ENCODE measurements around the gene CCDC136.

CCDC136 gene

GRCh38 chr7:128858380-128859231 is 66.8 kb downstream of the CCDC136 start:
- Histone ChIP-seq H3K9ac (no peak overlapping the region), H3K4me1 (peaks cover 22% of the 10 kb centered on the region), H3K36me3 (ENCODE audit: control insufficient read depth, insufficient read depth, low read length) (no peaks in the 10 kb centered on the region), H3K27ac (no peak overlapping the region), H3K4me3 (ENCODE audit: low read depth, low read length) (no peak overlapping the region), H3K27me3 (ENCODE audit: control insufficient read depth, insufficient read depth, low read length) (no peaks in the 10 kb centered on the region), H3K9me3 (ENCODE audit: control insufficient read depth, low read length) (no peaks in the 10 kb centered on the region), H2AFZ (no peak overlapping the region), H3K4me2 (ENCODE audit: low read length) (no peak overlapping the region), H3K79me2 (no peaks in the 10 kb centered on the region)
- TF ChIP-seq CTCF (IDR thresholded peaks at IDR 0.05), result no peak

GRCh38 chr7:128859232-128860157 is 67.7 kb downstream of the CCDC136 start:
- H3K36me3 ChIP-seq (ENCODE audit: control insufficient read depth, insufficient read depth, low read length), result no peaks in the 10 kb centered on the region
- H3K4me1 ChIP-seq, result peaks cover 28% of the 10 kb centered on the region
- H3K4me2 ChIP-seq (ENCODE audit: low read length), result peak overlapping the region; percentile 9
- TF ChIP-seq CTCF (IDR thresholded peaks at IDR 0.05), result no peak
- no peak overlapping the region for H3K9ac ChIP-seq
- no peak overlapping the region for H3K4me3 ChIP-seq (ENCODE audit: low read depth, low read length)
- H3K9me3 ChIP-seq (ENCODE audit: control insufficient read depth, low read length), result no peaks in the 10 kb centered on the region
- H3K27ac ChIP-seq, result peak overlapping the region; percentile 43
- H3K27me3 ChIP-seq (ENCODE audit: control insufficient read depth, insufficient read depth, low read length), result no peaks in the 10 kb centered on the region
- no peaks in the 10 kb centered on the region for H3K79me2 ChIP-seq
- peak overlapping the region; percentile 82 for H2AFZ ChIP-seq

- Histone ChIP-seq H3K9ac (no peak overlapping the region), H3K27me3 (ENCODE audit: control insufficient read depth, insufficient read depth, low read length) (no peaks in the 10 kb centered on the region), H3K79me2 (peaks cover 5% of the 10 kb centered on the region), H3K4me3 (ENCODE audit: low read depth, low read length) (no peak overlapping the region), H3K36me3 (ENCODE audit: control insufficient read depth, insufficient read depth, low read length) (no peaks in the 10 kb centered on the region), H2AFZ (peak overlapping the region; percentile 82), H3K4me1 (peaks cover 28% of the 10 kb centered on the region), H3K4me2 (ENCODE audit: low read length) (peak overlapping the region; percentile 53), H3K9me3 (ENCODE audit: control insufficient read depth, low read length) (no peaks in the 10 kb centered on the region), H3K27ac (peak overlapping the region; percentile 62)
- no peak for TF ChIP-seq CTCF (IDR thresholded peaks at IDR 0.05)
Measured at GRCh38 chr7:128860158-128861073, 68.6 kb downstream of the CCDC136 start.

- peak overlapping the region; percentile 92 for H3K4me3 ChIP-seq (ENCODE audit: low read depth, low read length)
Measured at GRCh38 chr7:128861957-128862570, 70.3 kb downstream of the CCDC136 start.

More at GRCh38 chr7:128861957-128862570, 70.3 kb downstream of the CCDC136 start:
- Histone ChIP-seq H3K4me1 (peaks cover 28% of the 10 kb centered on the region), H3K36me3 (ENCODE audit: control insufficient read depth, insufficient read depth, low read length) (no peaks in the 10 kb centered on the region), H3K79me2 (peaks cover 5% of the 10 kb centered on the region), H2AFZ (peak overlapping the region; percentile 91), H3K27ac (peak overlapping the region; percentile 73), H3K9ac (no peak overlapping the region), H3K27me3 (ENCODE audit: control insufficient read depth, insufficient read depth, low read length) (no peaks in the 10 kb centered on the region), H3K4me2 (ENCODE audit: low read length) (peak overlapping the region; percentile 54), H3K9me3 (ENCODE audit: control insufficient read depth, low read length) (no peaks in the 10 kb centered on the region)
- no peak for TF ChIP-seq CTCF (IDR thresholded peaks at IDR 0.05)

Measured in parathyroid adenoma (tissue), 2 donors.